Tibial nerve (tissue), 4 donors: ENCODE measurements around the gene IWS1. TPM values are rescaled to one million over a fixed set of nuclear protein-coding genes. Genes with fewer than 3 reads are reported as not detected.

ENCODE experiments used
- DNase-seq, 2 donors: peaks; one replicate each; pipeline ENCODE4 v3.0.0-alpha.2; 2019; ENCODE audit warnings: low spot score in 2 of 2
- H3K27ac ChIP-seq, 4 donors: fragments of 200-600 bp; sonication (generic) in 3 of 4; one replicate each; pipeline ENCODE4 v1.5.1; 2017 to 2019; ENCODE audit warnings: mild to moderate bottlenecking in 1 of 4
- H3K27me3 ChIP-seq, 2 donors: fragments of 200-600 bp; sonication (generic) in 1 of 2; one replicate each; pipeline versions ENCODE4 v1.5.1 to v1.6.0; 2017 to 2019
- H3K36me3 ChIP-seq, 3 donors: fragments of 200-600 bp; sonication (generic); one replicate each; pipeline ENCODE4 v1.5.1; 2018 to 2019
- H3K4me1 ChIP-seq, 4 donors: fragments of 200-600 bp; sonication (generic) in 3 of 4; one replicate each; pipeline ENCODE4 v1.5.1; 2017 to 2019
- H3K4me3 ChIP-seq, 4 donors: fragments of 200-600 bp; sonication (generic) in 3 of 4; one replicate each; pipeline ENCODE4 v1.5.1; 2017 to 2019; ENCODE audit warnings: mild to moderate bottlenecking in 1 of 4, moderate library complexity in 1 of 4
- H3K9me3 ChIP-seq, 4 donors: fragments of 200-600 bp; sonication (generic) in 3 of 4; one replicate each; pipeline ENCODE4 v1.5.1; 2017 to 2019
- CTCF ChIP-seq, 5 experiments: fragments of 200-600 bp in 3 of 5; fragments of 450-650 bp in 2 of 5; sonication (generic) in 3 of 5; IDR thresholded peaks; one replicate each; pipeline ENCODE4 v1.5.1; 2016 to 2019; ENCODE audit warnings: antibody characterized with exemption in 5 of 5, mild to moderate bottlenecking in 3 of 5, moderate library complexity in 2 of 5
- EP300 ChIP-seq, 2 donors: sonication (generic); formaldehyde crosslinking; IDR thresholded peaks; one replicate each; pipeline ENCODE4 v1.6.1; 2017; ENCODE audit warnings: antibody characterized with exemption in 2 of 2, mild to moderate bottlenecking in 1 of 2
- POLR2A ChIP-seq, 2 donors: fragments of 450-650 bp; IDR thresholded peaks; one replicate each; pipeline ENCODE4 v1.6.1; 2017; ENCODE audit warnings: antibody characterized with exemption in 2 of 2, mild to moderate bottlenecking in 2 of 2, moderate library complexity in 2 of 2
- WGBS, 2 donors: methylation state at CpG; one replicate each; pipeline ENCODE4 v1.1.5; 2018; 5-methylcytosine and 5-hydroxymethylcytosine counted together
- total RNA-seq, 4 donors: library from RNA; depleted of rRNA; stranded (reverse); fragments of >200 nt; gene quantifications; one replicate each; pipeline ENCODE4 v1.1.0, GENCODE V29; 2016

IWS1 gene
- total RNA-seq, 4 donors from 2014 or later: 28.4 to 42.6 (median 39.6) TPM

DNA sequence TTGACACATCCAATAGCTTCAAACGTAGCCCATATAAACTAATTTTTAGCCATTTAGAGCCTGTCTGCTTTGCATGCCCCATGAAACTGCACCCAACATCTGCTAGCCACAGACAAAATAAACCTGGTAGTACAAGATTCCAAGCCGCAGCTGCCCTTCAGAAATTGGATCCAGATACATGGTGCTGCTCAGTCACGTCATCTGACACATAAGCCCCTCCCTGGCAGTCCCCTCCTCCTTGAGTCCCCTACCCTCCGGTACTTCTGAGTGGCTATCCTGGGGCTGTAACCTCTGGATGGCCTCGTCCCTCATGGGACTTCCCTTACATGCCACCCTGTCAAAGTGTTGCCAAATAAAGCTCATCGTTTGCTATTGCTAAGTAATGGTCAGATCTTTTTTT lies 74.3 kb downstream of the IWS1 start:
- WGBS, 2 donors: 85 to 88% methylated on average over 6 of the region's 6 CpGs
- DNase-seq: no peak
- TF ChIP-seq CTCF (IDR thresholded peaks at IDR 0.05) (no peak), POLR2A (IDR thresholded peaks at IDR 0.05) (no peak), EP300 (IDR thresholded peaks at IDR 0.05) (no peak)

GRCh38 chr2:127449898-127450297 lies 76.4 kb downstream of the IWS1 start:
- Histone ChIP-seq H3K4me1 (no peaks in the 10 kb centered on the region), H3K36me3 (peaks cover 0 to 9% (median 0%) of the 10 kb centered on the region in 3 donors), H3K27ac (no peak overlapping the region), H3K27me3 (no peaks in the 10 kb centered on the region), H3K9me3 (peaks cover 0 to 4% (median 0%) of the 10 kb centered on the region in 4 donors), H3K4me3 (no peak overlapping the region)
- DNase-seq: no peak
- WGBS, 2 donors: 85 to 86% methylated on average over 4 of the region's 4 CpGs
- no peak for TF ChIP-seq EP300 (IDR thresholded peaks at IDR 0.05)
- TF ChIP-seq POLR2A (IDR thresholded peaks at IDR 0.05): no peak
- no peak for TF ChIP-seq CTCF (IDR thresholded peaks at IDR 0.05)

More for the DNA sequence above, 74.3 kb downstream of the IWS1 start:
- H3K4me1 ChIP-seq: no peaks in the 10 kb centered on the region
- no peaks in the 10 kb centered on the region for H3K27me3 ChIP-seq
- no peak overlapping the region for H3K27ac ChIP-seq
- H3K36me3 ChIP-seq: peaks cover 0 to 9% (median 0%) of the 10 kb centered on the region in 3 donors
- no peaks in the 10 kb centered on the region for H3K9me3 ChIP-seq
- H3K4me3 ChIP-seq: no peak overlapping the region

DNA sequence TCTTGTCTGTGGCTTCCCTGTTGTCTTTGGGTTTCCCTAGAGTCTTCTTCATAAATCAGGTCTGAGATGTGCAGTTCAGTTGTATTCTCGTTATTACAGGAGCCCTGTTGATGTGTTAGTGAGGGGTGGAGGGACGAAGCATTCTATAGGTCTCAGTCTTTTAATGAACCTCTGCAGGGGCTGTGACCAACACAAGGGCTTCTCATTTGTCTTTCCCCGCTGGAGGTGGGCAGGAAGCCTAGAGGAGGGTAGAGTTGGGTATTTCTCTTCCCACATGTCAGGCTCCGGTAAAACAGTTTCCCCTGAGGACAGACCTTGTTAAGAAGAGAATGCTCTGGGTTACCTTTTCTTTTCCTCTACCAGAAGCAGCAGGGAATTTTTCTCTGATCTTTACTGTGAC lies 76.9 kb downstream of the IWS1 start:
- DNase-seq: no peak
- no peaks in the 10 kb centered on the region for H3K27me3 ChIP-seq

DNA sequence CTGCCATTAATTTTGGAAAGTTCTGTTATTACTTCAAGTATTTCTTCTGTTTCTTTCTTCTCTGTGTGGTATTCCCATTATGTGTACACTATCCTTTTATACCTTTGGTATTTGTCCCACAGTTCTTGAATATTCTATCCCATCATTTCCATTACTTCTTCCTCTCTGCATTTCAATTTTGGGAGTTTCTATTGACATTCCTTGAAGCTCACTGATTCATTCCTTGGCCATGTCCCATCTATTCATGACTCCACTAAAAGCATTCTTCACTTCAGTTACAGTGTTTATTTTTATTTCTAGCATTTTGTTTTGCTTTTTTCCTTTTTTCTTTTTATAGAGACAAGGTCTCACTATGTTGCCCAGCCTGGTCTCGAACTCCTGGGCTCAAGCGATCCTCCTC lies 77.8 kb downstream of the IWS1 start:
- Histone ChIP-seq H3K27me3 (no peaks in the 10 kb centered on the region), H3K4me3 (no peak overlapping the region), H3K36me3 (peaks cover 0 to 3% (median 0%) of the 10 kb centered on the region in 3 donors), H3K4me1 (no peaks in the 10 kb centered on the region), H3K27ac (no peak overlapping the region), H3K9me3 (peaks cover 0 to 15% (median 0%) of the 10 kb centered on the region in 4 donors)
- DNase-seq: no peak
- no peak for TF ChIP-seq POLR2A (IDR thresholded peaks at IDR 0.05)
- no peak for TF ChIP-seq CTCF (IDR thresholded peaks at IDR 0.05)
- no peak for TF ChIP-seq EP300 (IDR thresholded peaks at IDR 0.05)
- WGBS, 2 donors: 62 to 68% methylated on average over 2 of the region's 2 CpGs

More for the DNA sequence above, 76.9 kb downstream of the IWS1 start:
- WGBS, 2 donors: 71 to 82% methylated on average over 4 of the region's 4 CpGs
- Histone ChIP-seq H3K27ac (no peak overlapping the region), H3K4me3 (no peak overlapping the region), H3K36me3 (peaks cover 0 to 8% (median 0%) of the 10 kb centered on the region in 3 donors), H3K4me1 (no peaks in the 10 kb centered on the region), H3K9me3 (peaks cover 0 to 9% (median 0%) of the 10 kb centered on the region in 4 donors)
- TF ChIP-seq CTCF (IDR thresholded peaks at IDR 0.05) (no peak), EP300 (IDR thresholded peaks at IDR 0.05) (no peak), POLR2A (IDR thresholded peaks at IDR 0.05) (no peak)

DNA sequence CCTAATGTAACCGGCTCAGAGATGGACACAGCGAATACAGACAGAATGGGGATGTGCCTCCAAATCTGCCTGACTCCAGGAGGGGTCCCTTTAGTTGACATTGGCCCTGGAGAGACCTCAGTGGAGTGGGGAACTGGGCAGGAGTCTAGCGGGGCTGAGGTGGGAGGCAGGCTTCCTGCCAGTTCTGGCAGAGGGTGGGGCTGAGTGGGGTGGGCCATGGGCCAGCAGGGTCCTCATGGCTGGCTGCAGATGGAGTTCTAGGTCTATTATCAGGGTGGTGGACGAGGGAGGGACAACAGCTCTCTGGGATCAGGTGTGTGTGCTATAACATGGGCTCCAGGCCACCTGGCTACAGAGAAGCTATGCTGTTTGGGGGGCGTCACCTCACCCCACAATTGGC lies 86.9 kb downstream of the IWS1 start:
- Histone ChIP-seq H3K4me3 (no peak overlapping the region), H3K27me3 (no peaks in the 10 kb centered on the region), H3K4me1 (no peaks in the 10 kb centered on the region), H3K36me3 (no peaks in the 10 kb centered on the region), H3K27ac (no peak overlapping the region), H3K9me3 (peaks cover 0 to 29% (median 3%) of the 10 kb centered on the region in 4 donors)
- WGBS, 2 donors: 66 to 94% methylated on average over 3 to 5 of the region's 5 CpGs
- DNase-seq: no peak
- no peak for TF ChIP-seq CTCF (IDR thresholded peaks at IDR 0.05)
- TF ChIP-seq POLR2A (IDR thresholded peaks at IDR 0.05): no peak
- TF ChIP-seq EP300 (IDR thresholded peaks at IDR 0.05): no peak
